ENCODE results near the gene SPACDR. TPM values are rescaled to one million over a fixed set of nuclear protein-coding genes. Genes with fewer than 3 reads are reported as not detected.
"Not testable (repeated sequence)": the region's sequence is repeated elsewhere in the genome, so short reads cannot be mapped to it uniquely, and the experiment has no call there.

SPACDR gene
- total RNA-seq, 4 donors from 2014 or later = 1.5 to 2.1 (median 1.8) TPM; not detected in 1

GRCh38 chr7:100452513-100452912 is 11.5 kb downstream of the SPACDR start:
- 84 to 86% methylated on average over 3 of the region's 3 CpGs for WGBS, 2 donors
- no peak for DNase-seq (ENCODE audit: low spot score in 2 of 2)
- H3K27me3 ChIP-seq = no peaks in the 10 kb centered on the region
- H3K4me3 ChIP-seq = no peak overlapping the region
- H3K9me3 ChIP-seq = no peaks in the 10 kb centered on the region
- TF ChIP-seq EP300 (IDR thresholded peaks at IDR 0.05) = no peak
- TF ChIP-seq CTCF (IDR thresholded peaks at IDR 0.05) = no peak
- TF ChIP-seq POLR2A (IDR thresholded peaks at IDR 0.05) = no peak
- peaks cover 0 to 18% (median 0%) of the 10 kb centered on the region in 4 donors for H3K4me1 ChIP-seq
- H3K27ac ChIP-seq = no peak overlapping the region
- peaks cover 0 to 24% (median 0%) of the 10 kb centered on the region in 3 donors for H3K36me3 ChIP-seq

DNA sequence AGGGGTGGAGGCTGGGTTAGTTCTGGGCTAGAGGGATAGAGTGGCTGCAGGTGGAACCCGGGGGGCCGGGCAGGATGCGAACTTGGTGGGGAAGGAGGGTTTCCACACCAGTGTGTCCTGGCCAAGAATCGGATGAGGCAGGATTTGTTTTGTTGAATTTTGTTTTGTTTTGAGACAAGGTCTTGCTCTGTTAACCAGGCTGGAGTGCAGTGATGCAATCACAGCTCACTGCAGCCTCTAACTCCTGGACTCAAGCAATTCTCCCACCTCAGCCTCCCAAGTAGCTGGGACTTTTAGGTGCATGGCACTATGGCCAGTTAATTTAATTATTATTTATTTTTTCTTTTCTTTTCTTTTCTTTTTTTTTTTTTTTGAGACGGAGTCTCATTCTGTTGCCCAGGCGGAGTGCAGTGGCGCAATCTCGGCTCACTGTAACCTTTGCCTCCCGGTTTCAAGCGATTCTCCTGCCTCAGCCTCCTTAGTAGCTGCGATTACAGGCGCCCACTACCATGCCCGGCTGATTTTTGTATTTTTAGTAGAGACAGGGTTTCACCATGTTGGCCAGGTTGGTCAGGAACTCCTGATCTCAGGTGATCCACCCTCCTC is 14.8 kb downstream of the SPACDR start:
- Histone ChIP-seq H3K4me1 (peaks cover 0 to 30% (median 8%) of the 10 kb centered on the region in 4 donors), H3K27me3 (no peaks in the 10 kb centered on the region), H3K27ac (no peak overlapping the region), H3K9me3 (no peaks in the 10 kb centered on the region), H3K4me3 (no peak overlapping the region), H3K36me3 (no peaks in the 10 kb centered on the region)
- DNase-seq (ENCODE audit: low spot score in 2 of 2) = no peak
- TF ChIP-seq EP300 (IDR thresholded peaks at IDR 0.05) = no peak
- no peak for TF ChIP-seq CTCF (IDR thresholded peaks at IDR 0.05)
- TF ChIP-seq POLR2A (IDR thresholded peaks at IDR 0.05) = no peak
- WGBS, 2 donors = 85 to 87% methylated on average over 13 of the region's 13 CpGs

DNA sequence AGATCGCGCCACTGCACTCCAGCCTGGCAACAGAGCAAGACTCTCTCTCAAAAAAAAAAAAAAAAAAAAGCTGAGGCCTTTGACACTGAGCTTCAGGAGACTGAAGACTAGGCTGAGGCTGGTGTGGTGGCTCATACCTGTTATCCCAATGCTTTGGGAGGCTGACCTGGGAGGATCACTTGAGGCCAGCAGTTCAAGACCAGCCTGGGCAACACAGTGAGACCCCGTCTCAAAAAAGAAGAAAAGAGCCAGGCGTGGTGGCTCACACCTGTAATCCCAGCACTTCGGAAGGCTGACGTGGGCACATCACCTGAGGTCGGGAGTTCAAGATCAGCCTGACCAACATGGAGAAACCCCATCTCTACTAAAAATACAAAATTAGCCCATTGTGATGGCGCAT is 16.7 kb downstream of the SPACDR start:
- WGBS, 2 donors = 96 to 97% methylated on average over 8 of the region's 8 CpGs
- H3K9me3 ChIP-seq; H3K27ac ChIP-seq; DNase-seq (ENCODE audit: low spot score in 2 of 2); H3K4me3 ChIP-seq; H3K27me3 ChIP-seq; H3K36me3 ChIP-seq: not testable (repeated sequence)
- peaks cover 0 to 41% (median 11%) of the 10 kb centered on the region in 4 donors for H3K4me1 ChIP-seq

GRCh38 chr7:100446040-100446439 is 18.0 kb downstream of the SPACDR start:
- H3K9me3 ChIP-seq = no peaks in the 10 kb centered on the region
- 73 to 77% methylated on average over 2 of the region's 2 CpGs for WGBS, 2 donors
- no peak for DNase-seq (ENCODE audit: low spot score in 2 of 2)
- no peaks in the 10 kb centered on the region for H3K27me3 ChIP-seq
- H3K4me1 ChIP-seq = peaks cover 0 to 40% (median 11%) of the 10 kb centered on the region in 4 donors
- TF ChIP-seq EP300 (IDR thresholded peaks at IDR 0.05) (no peak), POLR2A (IDR thresholded peaks at IDR 0.05) (no peak), CTCF (IDR thresholded peaks at IDR 0.05) (no peak)
- H3K36me3 ChIP-seq = no peaks in the 10 kb centered on the region
- no peak overlapping the region for H3K4me3 ChIP-seq
- peak overlapping the region in 2 of 4 donors; percentile 33 to 85 for H3K27ac ChIP-seq

- DNase-seq (ENCODE audit: low spot score in 2 of 2) = no peak
- Histone ChIP-seq H3K4me1 (peaks cover 0 to 28% (median 11%) of the 10 kb centered on the region in 4 donors), H3K27me3 (no peaks in the 10 kb centered on the region), H3K4me3 (no peak overlapping the region), H3K36me3 (no peaks in the 10 kb centered on the region), H3K27ac (peak overlapping the region; percentile 22 to 85 (median 58)), H3K9me3 (no peaks in the 10 kb centered on the region)
- no peak for TF ChIP-seq POLR2A (IDR thresholded peaks at IDR 0.05)
- peak in 1 of 2 donors; percentile 64 for TF ChIP-seq EP300 (IDR thresholded peaks at IDR 0.05)
- whole genome bisulfite sequencing, 2 donors = 21 to 28% methylated on average over 14 of the region's 14 CpGs
Observed at GRCh38 chr7:100444311-100445278, 19.5 kb downstream of the SPACDR start.

All from tibial nerve (tissue), 4 donors.